ENCODE results near the gene STXBP1.

Gene STXBP1

GRCh38 chr9:127694890-127695720 lies 83.0 kb downstream of the STXBP1 start:
- DNase-seq: no peak

- DNase-seq: no peak
These were observed 85.5 kb downstream of the STXBP1 start for GRCh38 chr9:127697575-127697974.

- DNase-seq: no peak
These were observed 86.3 kb downstream of the STXBP1 start for GRCh38 chr9:127698386-127698785.

- DNase-seq: no peak
These were observed 87.1 kb downstream of the STXBP1 start for GRCh38 chr9:127698985-127699670.

- no peak for DNase-seq
These were observed 88.1 kb downstream of the STXBP1 start for GRCh38 chr9:127700140-127700539.

GRCh38 chr9:127700594-127701255 lies 88.6 kb downstream of the STXBP1 start:
- DNase-seq: no peak

GRCh38 chr9:127703289-127703946 lies 91.3 kb downstream of the STXBP1 start:
- no peak for DNase-seq

- no peak for DNase-seq
These were observed 93.7 kb downstream of the STXBP1 start for GRCh38 chr9:127705577-127706379.

GRCh38 chr9:127706836-127707241 lies 94.8 kb downstream of the STXBP1 start, which contains the start of gene CFAP157:
TSS of gene CFAP157 (plus strand) at chr9:127706988. CDS start at chr9:127707032, 44 bp downstream.
- no peak for DNase-seq

- DNase-seq: no peak
These were observed 95.7 kb downstream of the STXBP1 start for GRCh38 chr9:127707766-127708165.

GRCh38 chr9:127708952-127709587 lies 97.0 kb downstream of the STXBP1 start:
- no peak for DNase-seq

GRCh38 chr9:127710204-127710783 lies 98.2 kb downstream of the STXBP1 start:
- DNase-seq: no peak

GRCh38 chr9:127711226-127711701 lies 99.2 kb downstream of the STXBP1 start:
- no peak for DNase-seq

- no peak for DNase-seq
These were observed 99.8 kb downstream of the STXBP1 start for GRCh38 chr9:127711831-127712274.

- DNase-seq: no peak
These were observed 100.3 kb downstream of the STXBP1 start for GRCh38 chr9:127712371-127712770.

GRCh38 chr9:127712867-127713266 lies 100.8 kb downstream of the STXBP1 start:
- no peak for DNase-seq

- no peak for DNase-seq
These were observed 102.1 kb downstream of the STXBP1 start for GRCh38 chr9:127714020-127714750.

- no peak for DNase-seq
These were observed 102.9 kb downstream of the STXBP1 start for GRCh38 chr9:127714951-127715469.

- peak; percentile 87 for DNase-seq
These were observed 103.6 kb downstream of the STXBP1 start, which contains the start of the genes PTRH1 and TTC16 for GRCh38 chr9:127715470-127716337. TSS of gene PTRH1 (minus strand) at chr9:127715663. CDS start at chr9:127715639, 24 bp downstream. TSS of gene TTC16 (plus strand) at chr9:127716079. CDS start at chr9:127716146, 67 bp downstream.

Measured in NCI-H1105 treated with DMSO at 0.1 percent for 48 hours (cell line).